Measurements from ENCODE around the gene SIGLEC1.

SIGLEC1 gene

DNA sequence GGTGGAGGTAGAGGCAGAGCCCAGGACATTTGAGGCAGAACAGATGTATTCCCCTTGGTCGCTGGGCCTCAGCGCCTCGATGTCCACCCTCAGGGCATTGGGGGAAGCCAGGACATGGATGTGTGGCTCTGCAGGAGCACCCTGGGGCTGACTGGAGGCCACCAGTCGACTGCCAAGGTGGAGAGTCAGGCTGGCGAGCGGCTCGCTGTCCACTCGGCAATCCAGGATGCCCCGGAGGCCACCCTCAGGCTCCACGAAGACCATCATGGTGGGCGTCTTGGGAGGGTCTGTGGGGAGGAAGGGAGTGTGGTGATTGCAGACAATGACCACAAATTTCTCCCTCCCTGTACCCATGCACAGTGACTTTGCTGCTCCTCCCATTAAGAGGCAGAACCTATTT is 22.4 kb downstream of the SIGLEC1 start:
- H3K27ac ChIP-seq, result no peak overlapping the region
- H3K27me3 ChIP-seq, result peaks cover 0 to 5% (median 0%) of the 10 kb centered on the region in 11 experiments; a peak in 1 of 22 replicates
- no peak overlapping the region for H3K4me3 ChIP-seq
- H3K4me1 ChIP-seq, result peaks cover 0 to 18% (median 9%) of the 10 kb centered on the region in 10 experiments; a peak in 10 of 20 replicates
- peaks cover 0 to 77% (median 0%) of the 10 kb centered on the region in 11 experiments; a peak in 5 of 22 replicates for H3K36me3 ChIP-seq
- H3K9ac ChIP-seq, result no peak overlapping the region
- H3K4me2 ChIP-seq, result no peak overlapping the region
- peaks cover 0 to 87% (median 0%) of the 10 kb centered on the region in 11 experiments; a peak in 8 of 22 replicates for H4K20me1 ChIP-seq
- no peak for TF ChIP-seq Cebpa-rat (IDR thresholded peaks at IDR 0.05)
- no peaks in the 10 kb centered on the region for H3K9me3 ChIP-seq (replicated peaks in 1 of 11)

GRCh38 chr20:3687655-3688054 is 24.7 kb downstream of the SIGLEC1 start:
- peaks cover 0 to 64% (median 0%) of the 10 kb centered on the region in 11 experiments; a peak in 6 of 22 replicates for H4K20me1 ChIP-seq
- no peak overlapping the region for H3K27ac ChIP-seq
- no peak for TF ChIP-seq Cebpa-rat (IDR thresholded peaks at IDR 0.05)

GRCh38 chr20:3686867-3687321 is 25.5 kb downstream of the SIGLEC1 start:
- H3K27me3 ChIP-seq, result peaks cover 18 to 34% (median 22%) of the 10 kb centered on the region in 11 experiments
- peaks cover 0 to 57% (median 0%) of the 10 kb centered on the region in 11 experiments; a peak in 6 of 22 replicates for H4K20me1 ChIP-seq
- H3K9ac ChIP-seq, result no peak overlapping the region
- H3K9me3 ChIP-seq (replicated peaks in 1 of 11), result no peaks in the 10 kb centered on the region
- peak overlapping the region in 6 of 11 experiments; percentile 4 to 39 (median 21); a peak in 5 of 22 replicates for H3K4me2 ChIP-seq
- H3K27ac ChIP-seq, result no peak overlapping the region
- H3K4me1 ChIP-seq, result peaks cover 0 to 18% (median 9%) of the 10 kb centered on the region in 10 experiments; a peak in 10 of 20 replicates
- H3K4me3 ChIP-seq, result no peak overlapping the region
- TF ChIP-seq Cebpa-rat (IDR thresholded peaks at IDR 0.05), result peak in 1 of 11 experiments; percentile 50; a peak in 2 of 22 replicates
- H3K36me3 ChIP-seq, result peaks cover 0 to 46% (median 0%) of the 10 kb centered on the region in 11 experiments; a peak in 5 of 22 replicates

More at GRCh38 chr20:3687655-3688054, 24.7 kb downstream of the SIGLEC1 start:
- Histone ChIP-seq H3K36me3 (peaks cover 0 to 54% (median 0%) of the 10 kb centered on the region in 11 experiments; a peak in 5 of 22 replicates), H3K4me3 (no peak overlapping the region), H3K4me2 (no peak overlapping the region), H3K27me3 (peaks cover 11 to 26% (median 14%) of the 10 kb centered on the region in 11 experiments), H3K4me1 (peaks cover 0 to 18% (median 9%) of the 10 kb centered on the region in 10 experiments; a peak in 10 of 20 replicates), H3K9me3 (replicated peaks in 1 of 11) (no peaks in the 10 kb centered on the region), H3K9ac (no peak overlapping the region)

- Histone ChIP-seq H3K27ac (no peak overlapping the region), H3K36me3 (peaks cover 0 to 42% (median 0%) of the 10 kb centered on the region in 11 experiments; a peak in 5 of 22 replicates), H3K4me1 (peaks cover 0 to 18% (median 9%) of the 10 kb centered on the region in 10 experiments; a peak in 10 of 20 replicates), H3K9me3 (replicated peaks in 1 of 11) (no peaks in the 10 kb centered on the region), H3K4me3 (no peak overlapping the region), H3K27me3 (peaks cover 23 to 39% (median 26%) of the 10 kb centered on the region in 11 experiments), H3K9ac (no peak overlapping the region), H4K20me1 (peaks cover 0 to 52% (median 0%) of the 10 kb centered on the region in 11 experiments; a peak in 7 of 22 replicates), H3K4me2 (peak overlapping the region in 6 of 11 experiments; percentile 4 to 39 (median 21); a peak in 5 of 22 replicates)
- TF ChIP-seq Cebpa-rat (IDR thresholded peaks at IDR 0.05), result no peak
Observed at GRCh38 chr20:3686421-3686820, 26.0 kb downstream of the SIGLEC1 start.

DNA sequence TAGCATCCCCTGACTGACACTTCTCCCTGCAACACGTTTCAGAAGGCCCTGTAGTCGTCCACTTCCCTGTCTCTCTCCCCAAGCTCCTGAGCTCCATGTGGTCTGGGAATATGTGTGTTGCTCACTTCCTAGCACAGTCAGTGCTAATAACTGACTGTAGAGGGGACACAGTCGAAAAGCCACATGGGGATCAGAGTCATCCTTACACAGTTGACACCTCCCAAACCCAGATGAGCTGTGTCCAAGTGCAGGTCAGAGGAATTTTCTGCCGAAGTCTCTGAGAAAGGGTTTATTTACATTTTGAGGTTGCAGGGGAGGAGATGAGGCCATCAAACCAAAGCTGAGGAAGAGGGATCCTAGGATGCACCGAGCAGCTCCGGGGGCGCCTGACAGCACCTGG is 27.1 kb downstream of the SIGLEC1 start:
- no peaks in the 10 kb centered on the region for H3K9me3 ChIP-seq (replicated peaks in 1 of 11)
- peaks cover 0 to 22% (median 9%) of the 10 kb centered on the region in 10 experiments; a peak in 11 of 20 replicates for H3K4me1 ChIP-seq
- H3K27ac ChIP-seq, result no peak overlapping the region
- H4K20me1 ChIP-seq, result peaks cover 0 to 41% (median 0%) of the 10 kb centered on the region in 11 experiments; a peak in 7 of 22 replicates
- H3K4me3 ChIP-seq, result no peak overlapping the region
- peaks cover 0 to 31% (median 0%) of the 10 kb centered on the region in 11 experiments; a peak in 4 of 22 replicates for H3K36me3 ChIP-seq
- no peak overlapping the region for H3K4me2 ChIP-seq
- H3K9ac ChIP-seq, result no peak overlapping the region
- H3K27me3 ChIP-seq, result peaks cover 34 to 49% (median 37%) of the 10 kb centered on the region in 11 experiments
- TF ChIP-seq Cebpa-rat (IDR thresholded peaks at IDR 0.05), result no peak

GRCh38 chr20:3681931-3682781 is 30.2 kb downstream of the SIGLEC1 start, which contains the start of gene ADAM33:
ADAM33 (minus strand) TSS chr20:3682010; CDS start chr20:3682004, 6 bp downstream.
- Histone ChIP-seq H4K20me1 (peaks cover 0 to 10% (median 0%) of the 10 kb centered on the region in 11 experiments; a peak in 5 of 22 replicates), H3K36me3 (no peaks in the 10 kb centered on the region), H3K27me3 (peaks cover 46 to 69% (median 59%) of the 10 kb centered on the region in 11 experiments), H3K9me3 (replicated peaks in 1 of 11) (no peaks in the 10 kb centered on the region), H3K4me1 (peaks cover 4 to 22% (median 12%) of the 10 kb centered on the region in 10 experiments), H3K4me2 (no peak within 1 kb of the TSS), H3K9ac (no peak within 1 kb of the TSS), H3K4me3 (no peak within 1 kb of the TSS), H3K27ac (no peak within 1 kb of the TSS)
- no peak for TF ChIP-seq Cebpa-rat (IDR thresholded peaks at IDR 0.05)

- no peak overlapping the region for H3K9ac ChIP-seq
- no peaks in the 10 kb centered on the region for H3K9me3 ChIP-seq (replicated peaks in 1 of 11)
- peaks cover 0 to 10% (median 0%) of the 10 kb centered on the region in 11 experiments; a peak in 3 of 22 replicates for H4K20me1 ChIP-seq
- peaks cover 11 to 22% (median 12%) of the 10 kb centered on the region in 10 experiments for H3K4me1 ChIP-seq
- H3K36me3 ChIP-seq, result no peaks in the 10 kb centered on the region
- no peak overlapping the region for H3K27ac ChIP-seq
- no peak overlapping the region for H3K4me3 ChIP-seq
- no peak for TF ChIP-seq Cebpa-rat (IDR thresholded peaks at IDR 0.05)
- peaks cover 46 to 70% (median 60%) of the 10 kb centered on the region in 11 experiments for H3K27me3 ChIP-seq
- H3K4me2 ChIP-seq, result no peak overlapping the region
Observed at GRCh38 chr20:3681352-3681930, 31.0 kb downstream of the SIGLEC1 start.

GRCh38 chr20:3680701-3681351 is 31.6 kb downstream of the SIGLEC1 start:
- TF ChIP-seq Cebpa-rat (IDR thresholded peaks at IDR 0.05), result no peak
- H3K9ac ChIP-seq, result no peak overlapping the region
- H3K4me2 ChIP-seq, result peak overlapping the region in 2 of 11 experiments; percentile 35 to 47; a peak in 1 of 22 replicates
- H3K27me3 ChIP-seq, result peaks cover 46 to 76% (median 61%) of the 10 kb centered on the region in 11 experiments
- H3K9me3 ChIP-seq (replicated peaks in 1 of 11), result no peaks in the 10 kb centered on the region
- peaks cover 0 to 10% (median 0%) of the 10 kb centered on the region in 11 experiments; a peak in 2 of 22 replicates for H4K20me1 ChIP-seq
- H3K4me3 ChIP-seq, result no peak overlapping the region
- peaks cover 12 to 25% (median 15%) of the 10 kb centered on the region in 10 experiments for H3K4me1 ChIP-seq
- H3K27ac ChIP-seq, result no peak overlapping the region
- no peaks in the 10 kb centered on the region for H3K36me3 ChIP-seq
